ENCODE measurements around the gene SLC8B1. TPM values are rescaled to one million over a fixed set of nuclear protein-coding genes. Genes with fewer than 3 reads are reported as not detected.

The SLC8B1 gene
- total RNA-seq, 4 donors from 2014 or later: 20.9 to 44.2 (median 29.8) TPM

GRCh38 chr12:113365639-113366395 lies 30.9 kb upstream of the SLC8B1 start:
- Histone ChIP-seq H3K9me3 (no peaks in the 10 kb centered on the region), H3K27ac (no peak overlapping the region), H3K36me3 (peaks cover 0 to 34% of the 10 kb centered on the region in 2 donors), H3K4me1 (peaks cover 0 to 19% (median 0%) of the 10 kb centered on the region in 3 donors), H3K4me3 (no peak overlapping the region), H3K27me3 (no peaks in the 10 kb centered on the region)
- 86 to 96% methylated on average over 5 to 7 of the region's 7 CpGs for WGBS, 2 donors (ENCODE audit: low coverage in 1 of 2)
- ATAC-seq: no peak
- TF ChIP-seq EP300 (IDR thresholded peaks at IDR 0.05): no peak
- no peak for TF ChIP-seq POLR2AphosphoS5 (IDR thresholded peaks at IDR 0.05)
- no peak for TF ChIP-seq POLR2A (IDR thresholded peaks at IDR 0.05)
- no peak for TF ChIP-seq CTCF (IDR thresholded peaks at IDR 0.05)

DNA sequence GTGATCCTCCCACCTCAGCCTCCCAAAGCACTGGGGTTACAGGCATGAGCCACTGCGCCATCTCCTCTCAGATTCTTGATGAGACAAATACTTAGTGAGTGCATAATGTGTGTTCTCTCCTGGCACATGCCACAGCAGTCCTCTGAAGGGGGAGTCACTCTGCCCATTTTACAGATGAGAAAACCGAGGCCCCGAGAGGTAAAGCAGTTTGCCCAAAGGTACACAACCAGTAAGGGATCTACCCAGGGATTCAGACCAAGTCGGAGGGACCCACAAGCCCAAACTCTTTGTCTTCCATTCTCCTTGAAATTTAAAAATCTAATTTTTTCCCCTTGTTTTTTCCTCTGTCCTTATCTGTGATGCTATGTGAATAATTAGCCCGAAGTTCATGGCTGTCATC lies 29.8 kb upstream of the SLC8B1 start:
- no peak for ATAC-seq
- WGBS, 2 donors (ENCODE audit: low coverage in 1 of 2): 91 to 95% methylated on average over 3 to 5 of the region's 5 CpGs

GRCh38 chr12:113361574-113362370 lies 26.9 kb upstream of the SLC8B1 start:
- Histone ChIP-seq H3K9me3 (no peaks in the 10 kb centered on the region), H3K4me3 (no peak overlapping the region), H3K4me1 (peaks cover 0 to 44% (median 2%) of the 10 kb centered on the region in 3 donors), H3K27ac (peak overlapping the region in 1 of 4 donors; percentile 19), H3K36me3 (peaks cover 0 to 19% of the 10 kb centered on the region in 2 donors), H3K27me3 (no peaks in the 10 kb centered on the region)
- 60 to 65% methylated on average over 4 to 10 of the region's 12 CpGs for WGBS, 2 donors (ENCODE audit: low coverage in 1 of 2)
- ATAC-seq: no peak
- TF ChIP-seq EP300 (IDR thresholded peaks at IDR 0.05): no peak
- no peak for TF ChIP-seq POLR2A (IDR thresholded peaks at IDR 0.05)
- no peak for TF ChIP-seq POLR2AphosphoS5 (IDR thresholded peaks at IDR 0.05)
- no peak for TF ChIP-seq CTCF (IDR thresholded peaks at IDR 0.05)

More for the DNA sequence above, 29.8 kb upstream of the SLC8B1 start:
- Histone ChIP-seq H3K27ac (no peak overlapping the region), H3K4me3 (no peak overlapping the region), H3K27me3 (no peaks in the 10 kb centered on the region), H3K9me3 (no peaks in the 10 kb centered on the region), H3K4me1 (peaks cover 0 to 30% (median 2%) of the 10 kb centered on the region in 3 donors), H3K36me3 (peaks cover 0 to 30% of the 10 kb centered on the region in 2 donors)
- TF ChIP-seq POLR2AphosphoS5 (IDR thresholded peaks at IDR 0.05) (no peak), CTCF (IDR thresholded peaks at IDR 0.05) (no peak), EP300 (IDR thresholded peaks at IDR 0.05) (no peak)

GRCh38 chr12:113359939-113360748 lies 25.2 kb upstream of the SLC8B1 start:
- Histone ChIP-seq H3K27ac (peak overlapping the region in 3 of 4 donors; percentile 90 to 92 (median 91)), H3K27me3 (no peaks in the 10 kb centered on the region), H3K4me1 (peaks cover 0 to 39% (median 2%) of the 10 kb centered on the region in 3 donors), H3K9me3 (no peaks in the 10 kb centered on the region), H3K4me3 (peak overlapping the region in 1 of 2 donors; percentile 89), H3K36me3 (peaks cover 0 to 13% of the 10 kb centered on the region in 2 donors)
- ATAC-seq: no peak
- no peak for TF ChIP-seq POLR2AphosphoS5 (IDR thresholded peaks at IDR 0.05)
- no peak for TF ChIP-seq POLR2A (IDR thresholded peaks at IDR 0.05)
- WGBS, 2 donors (ENCODE audit: low coverage in 1 of 2): 71 to 73% methylated on average over 4 to 8 of the region's 9 CpGs
